Progenitor cell of endocrine pancreas (in vitro differentiated cells): ENCODE measurements around the gene CCM2. TPM values are rescaled to one million over a fixed set of nuclear protein-coding genes. Genes with fewer than 3 reads are reported as not detected.
A peak's percentile ranks its signal among the peaks of the same experiment; 100 is the strongest.

Experiments
- DNase-seq: peaks from one replicate; pipeline ENCODE4 v3.0.0; 2021; ENCODE audit warnings: low spot score; ENCODE audit not compliant: unreplicated experiment
- H3K27ac Mint-ChIP-seq: 2 replicates; pipeline ENCODE4 v1.8.0; 2021; ENCODE audit warnings: mild to moderate bottlenecking, moderate library complexity, mixed read lengths
- H3K27me3 Mint-ChIP-seq: 2 replicates; pipeline ENCODE4 v1.8.0; 2021; ENCODE audit warnings: mixed read lengths
- H3K36me3 Mint-ChIP-seq: 2 replicates; pipeline ENCODE4 v1.8.0; 2022; ENCODE audit warnings: mixed read lengths; ENCODE audit not compliant: insufficient read depth
- H3K4me1 Mint-ChIP-seq: 2 replicates; pipeline ENCODE4 v1.8.0; 2021; ENCODE audit warnings: low read depth, mixed read lengths
- H3K4me3 Mint-ChIP-seq: 2 replicates; pipeline ENCODE4 v1.8.0; 2021; ENCODE audit warnings: low read depth, mild to moderate bottlenecking, moderate library complexity, mixed read lengths
- H3K9me3 Mint-ChIP-seq: 2 replicates; pipeline ENCODE4 v1.8.0; 2021; ENCODE audit warnings: low read depth, mixed read lengths
- total RNA-seq: library from RNA; stranded (reverse); gene quantifications from 2 replicates; pipeline ENCODE4 v1.2.1, GENCODE V29; 2021
- TF ChIP-seq, protein P1 (sequence below): fragments of 200-600 bp; sonication (generic); IDR thresholded peaks from one replicate; pipeline ENCODE4 v1.5.0; 2021; ENCODE audit warnings: antibody characterized with exemption, mild to moderate bottlenecking; ENCODE audit not compliant: unreplicated experiment

The CCM2 gene
- total RNA-seq, 1 donor from 2014 or later: 43.0 TPM

- peaks cover 20% of the 10 kb centered on the region for H3K36me3 Mint-ChIP-seq
These were observed 44.3 kb downstream of the CCM2 start for GRCh38 chr7:45044338-45044737.

DNA sequence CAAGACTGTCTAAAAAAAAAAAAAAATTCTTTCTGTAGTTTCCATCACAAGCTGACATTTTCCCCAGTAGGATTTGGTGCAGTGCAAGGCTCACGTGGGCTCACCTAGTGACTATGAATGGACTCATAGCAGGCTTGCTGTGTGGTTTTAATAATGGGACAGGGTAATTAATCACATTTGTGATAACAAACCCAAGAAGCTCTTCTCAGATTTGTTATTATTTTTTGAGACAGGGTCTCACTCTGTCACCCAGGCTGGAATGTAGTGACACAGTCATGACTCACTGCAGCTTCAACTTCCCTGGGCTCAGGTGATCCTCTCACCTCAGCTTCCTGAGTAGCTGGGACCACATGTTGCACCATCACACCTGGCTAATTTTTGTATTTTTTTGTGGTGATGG lies 48.7 kb downstream of the CCM2 start:
- no peak overlapping the region for H3K4me3 Mint-ChIP-seq
- H3K36me3 Mint-ChIP-seq: peaks cover 16% of the 10 kb centered on the region
- DNase-seq: no peak
- TF ChIP-seq, protein P1, sequence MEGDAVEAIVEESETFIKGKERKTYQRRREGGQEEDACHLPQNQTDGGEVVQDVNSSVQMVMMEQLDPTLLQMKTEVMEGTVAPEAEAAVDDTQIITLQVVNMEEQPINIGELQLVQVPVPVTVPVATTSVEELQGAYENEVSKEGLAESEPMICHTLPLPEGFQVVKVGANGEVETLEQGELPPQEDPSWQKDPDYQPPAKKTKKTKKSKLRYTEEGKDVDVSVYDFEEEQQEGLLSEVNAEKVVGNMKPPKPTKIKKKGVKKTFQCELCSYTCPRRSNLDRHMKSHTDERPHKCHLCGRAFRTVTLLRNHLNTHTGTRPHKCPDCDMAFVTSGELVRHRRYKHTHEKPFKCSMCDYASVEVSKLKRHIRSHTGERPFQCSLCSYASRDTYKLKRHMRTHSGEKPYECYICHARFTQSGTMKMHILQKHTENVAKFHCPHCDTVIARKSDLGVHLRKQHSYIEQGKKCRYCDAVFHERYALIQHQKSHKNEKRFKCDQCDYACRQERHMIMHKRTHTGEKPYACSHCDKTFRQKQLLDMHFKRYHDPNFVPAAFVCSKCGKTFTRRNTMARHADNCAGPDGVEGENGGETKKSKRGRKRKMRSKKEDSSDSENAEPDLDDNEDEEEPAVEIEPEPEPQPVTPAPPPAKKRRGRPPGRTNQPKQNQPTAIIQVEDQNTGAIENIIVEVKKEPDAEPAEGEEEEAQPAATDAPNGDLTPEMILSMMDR: no peak
- no peaks in the 10 kb centered on the region for H3K9me3 Mint-ChIP-seq
- no peaks in the 10 kb centered on the region for H3K4me1 Mint-ChIP-seq
- no peak overlapping the region for H3K27ac Mint-ChIP-seq
- no peaks in the 10 kb centered on the region for H3K27me3 Mint-ChIP-seq

More at GRCh38 chr7:45044338-45044737, 44.3 kb downstream of the CCM2 start:
- H3K27ac Mint-ChIP-seq: no peak overlapping the region
- TF ChIP-seq, protein P1: no peak
- no peak for DNase-seq
- no peak overlapping the region for H3K4me3 Mint-ChIP-seq
- no peaks in the 10 kb centered on the region for H3K9me3 Mint-ChIP-seq
- H3K27me3 Mint-ChIP-seq: no peaks in the 10 kb centered on the region
- no peaks in the 10 kb centered on the region for H3K4me1 Mint-ChIP-seq

GRCh38 chr7:45050198-45050597 lies 50.2 kb downstream of the CCM2 start:
- H3K9me3 Mint-ChIP-seq: peaks cover 4% of the 10 kb centered on the region
- peaks cover 19% of the 10 kb centered on the region for H3K36me3 Mint-ChIP-seq
- DNase-seq: no peak
- TF ChIP-seq, protein P1: no peak
- H3K27me3 Mint-ChIP-seq: no peaks in the 10 kb centered on the region
- no peak overlapping the region for H3K27ac Mint-ChIP-seq
- H3K4me3 Mint-ChIP-seq: no peak overlapping the region
- H3K4me1 Mint-ChIP-seq: no peaks in the 10 kb centered on the region

DNA sequence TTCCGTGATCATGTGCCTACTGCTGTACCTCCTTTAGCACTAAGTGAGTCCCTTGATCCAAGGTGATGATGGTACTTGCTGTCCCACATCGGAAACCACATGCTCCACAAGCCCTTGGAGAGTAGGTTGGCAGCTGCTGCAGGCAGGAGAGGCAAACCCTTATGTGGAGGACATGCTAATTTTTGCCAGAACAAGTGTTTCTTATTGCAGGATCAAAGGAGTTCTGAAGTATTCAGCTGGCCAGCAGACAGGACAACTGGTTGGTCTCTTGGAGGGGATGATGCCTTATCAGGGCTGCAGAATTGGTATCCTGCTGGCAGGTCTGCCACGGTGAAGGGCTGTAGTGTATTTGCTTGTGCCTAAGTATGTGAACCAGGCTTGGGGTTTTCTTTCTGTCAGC lies 52.0 kb downstream of the CCM2 start:
- H3K27me3 Mint-ChIP-seq: no peaks in the 10 kb centered on the region
- peaks cover 20% of the 10 kb centered on the region for H3K36me3 Mint-ChIP-seq
- H3K4me1 Mint-ChIP-seq: no peaks in the 10 kb centered on the region
- no peak for DNase-seq
- TF ChIP-seq, protein P1: no peak
- no peak overlapping the region for H3K4me3 Mint-ChIP-seq
- peak overlapping the region; percentile 38 for H3K27ac Mint-ChIP-seq
- H3K9me3 Mint-ChIP-seq: peaks cover 7% of the 10 kb centered on the region

DNA sequence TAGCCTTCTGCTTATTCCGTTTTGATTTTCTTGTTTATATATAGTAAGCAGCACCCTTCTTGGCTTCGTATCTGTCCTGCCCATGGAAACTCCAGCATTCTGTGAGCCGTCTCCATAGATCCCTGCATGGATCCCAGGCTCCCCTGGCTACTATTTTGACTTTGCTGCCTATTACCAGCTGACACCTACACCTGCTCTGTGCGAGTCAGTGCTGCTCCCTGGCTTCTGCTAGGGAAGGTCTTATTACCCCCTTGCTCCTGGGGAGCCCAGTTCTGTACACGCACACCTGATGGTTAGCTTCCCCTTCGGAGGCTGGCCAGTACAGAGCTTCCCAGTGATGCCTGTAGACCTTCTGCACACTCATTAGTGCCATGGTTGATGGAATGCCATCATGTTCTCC lies 53.4 kb downstream of the CCM2 start:
- Mint-ChIP-seq H3K9me3 (peaks cover 7% of the 10 kb centered on the region), H3K4me3 (no peak overlapping the region), H3K27me3 (no peaks in the 10 kb centered on the region), H3K4me1 (no peaks in the 10 kb centered on the region), H3K27ac (no peak overlapping the region), H3K36me3 (peaks cover 19% of the 10 kb centered on the region)
- TF ChIP-seq, protein P1: no peak
- no peak for DNase-seq
